HG02852 (cell line): Measurements from ENCODE around the gene CCDC152.
A peak's percentile ranks its signal among the peaks of the same experiment; 100 is the strongest.

Source experiments
- ATAC-seq: cut with Tn5 transposase; IDR thresholded peaks from one replicate; pipeline ENCODE4 v1.9.1; 2021; ENCODE audit warnings: mild to moderate bottlenecking, moderate library complexity; ENCODE audit not compliant: unreplicated experiment

The CCDC152 gene

GRCh38 chr5:42779083-42779482 is 22.5 kb downstream of the CCDC152 start:
- peak; percentile 66 for ATAC-seq

GRCh38 chr5:42781584-42781983 is 25.0 kb downstream of the CCDC152 start:
- no peak for ATAC-seq

- ATAC-seq, result no peak
Measured at GRCh38 chr5:42784132-42784531, 27.5 kb downstream of the CCDC152 start.

- ATAC-seq, result no peak
Measured at GRCh38 chr5:42785756-42786155, 29.1 kb downstream of the CCDC152 start.

- ATAC-seq, result no peak
Measured at GRCh38 chr5:42787073-42787472, 30.5 kb downstream of the CCDC152 start.

- no peak for ATAC-seq
Measured at GRCh38 chr5:42787845-42788244, 31.2 kb downstream of the CCDC152 start.

- no peak for ATAC-seq
Measured at GRCh38 chr5:42791151-42791550, 34.5 kb downstream of the CCDC152 start.

GRCh38 chr5:42798284-42799240 is 41.9 kb downstream of the CCDC152 start:
- no peak for ATAC-seq

- ATAC-seq, result no peak
Measured at GRCh38 chr5:42799241-42799608, 42.6 kb downstream of the CCDC152 start.

GRCh38 chr5:42799668-42800114 is 43.1 kb downstream of the CCDC152 start:
- no peak for ATAC-seq

- no peak for ATAC-seq
Measured at GRCh38 chr5:42800748-42801330, 44.2 kb downstream of the CCDC152 start.

GRCh38 chr5:42801516-42802166 is 45.0 kb downstream of the CCDC152 start:
- ATAC-seq, result no peak

- ATAC-seq, result no peak
Measured at GRCh38 chr5:42804717-42805339, 48.2 kb downstream of the CCDC152 start.

GRCh38 chr5:42806004-42806700 is 49.5 kb downstream of the CCDC152 start:
- ATAC-seq, result no peak

GRCh38 chr5:42806701-42807262 is 50.2 kb downstream of the CCDC152 start:
- no peak for ATAC-seq

GRCh38 chr5:42807722-42808447 is 51.3 kb downstream of the CCDC152 start:
- ATAC-seq, result no peak

GRCh38 chr5:42808888-42809611 is 52.4 kb downstream of the CCDC152 start:
- ATAC-seq, result no peak

- ATAC-seq, result no peak
Measured at GRCh38 chr5:42810834-42811590, 54.4 kb downstream of the CCDC152 start.
